Keratinocyte (primary cell): ENCODE data around the gene ALKBH2. TPM values are rescaled to one million over a fixed set of nuclear protein-coding genes. Genes with fewer than 3 reads are reported as not detected.
A peak's percentile ranks its signal among the peaks of the same experiment; 100 is the strongest.
"Not testable (repeated sequence)": the region's sequence is repeated elsewhere in the genome, so short reads cannot be mapped to it uniquely, and the experiment has no call there.

Experiments used
- DNase-seq: peaks from one replicate; pipeline ENCODE4 v3.0.0-alpha.2; 2011; ENCODE audit warnings: low read depth, missing footprints, low spot score
- FAIRE-seq: peaks from 2 replicates; lab custom pipeline; 2011; peaks lifted over from hg19 to GRCh38; lab: Jason Lieb, UNC
- H2AFZ ChIP-seq: 2 replicates; pipeline ENCODE4 v1.6.0; 2012; ENCODE audit warnings: low read length, control low read depth, inconsistent platforms; ENCODE audit not compliant: control insufficient read depth
- H3K27ac ChIP-seq: 2 replicates; pipeline ENCODE4 v1.5.1; 2011; ENCODE audit warnings: low read length; ENCODE audit not compliant: control insufficient read depth, insufficient read depth
- H3K27me3 ChIP-seq: 3 replicates; pipeline ENCODE4 v1.6.0; 2011; ENCODE audit warnings: low read length; ENCODE audit not compliant: control insufficient read depth, insufficient read depth; ENCODE audit errors: extremely low read depth
- H3K36me3 ChIP-seq, 2 experiments: 2 replicates in 1 of 2; 3 replicates in 1 of 2; pipeline ENCODE4 v1.5.1; 2011; ENCODE audit warnings: low read length in 2 of 2, mild to moderate bottlenecking in 1 of 2; ENCODE audit not compliant: control insufficient read depth in 2 of 2, insufficient read depth in 2 of 2; ENCODE audit errors: extremely low read depth in 1 of 2
- H3K4me1 ChIP-seq: 3 replicates; pipeline ENCODE4 v1.5.1; 2011; ENCODE audit warnings: low read length; ENCODE audit not compliant: control insufficient read depth, insufficient read depth; ENCODE audit errors: extremely low read depth
- H3K4me2 ChIP-seq: 3 replicates; pipeline ENCODE4 v1.6.0; 2011; ENCODE audit warnings: low read depth, low read length; ENCODE audit not compliant: control insufficient read depth, insufficient read depth; ENCODE audit errors: extremely low read depth
- H3K4me3 ChIP-seq, 3 experiments: fragments of 200-600 bp in 1 of 3; sonication (generic) in 1 of 3; 2 replicates in 2 of 3; 3 replicates in 1 of 3; pipeline ENCODE4 v1.5.1; 2011 to 2016; ENCODE audit warnings: low read length in 3 of 3, mild to moderate bottlenecking in 3 of 3, control low read depth in 2 of 3, inconsistent platforms in 1 of 3, low read depth in 1 of 3, mixed read lengths in 1 of 3, mixed run types in 1 of 3, moderate library complexity in 1 of 3; ENCODE audit not compliant: control insufficient read depth in 2 of 3, insufficient read depth in 2 of 3; ENCODE audit errors: extremely low read depth in 1 of 3
- H3K79me2 ChIP-seq: 2 replicates; pipeline ENCODE4 v1.6.0; 2012; ENCODE audit warnings: low read length; ENCODE audit not compliant: control insufficient read depth, insufficient read depth
- H3K9ac ChIP-seq: 3 replicates; pipeline ENCODE4 v1.6.0; 2011; ENCODE audit warnings: low read length; ENCODE audit not compliant: control insufficient read depth, insufficient read depth; ENCODE audit errors: extremely low read depth
- H3K9me1 ChIP-seq: 3 replicates; pipeline ENCODE4 v1.6.0; 2011; ENCODE audit warnings: low read length; ENCODE audit not compliant: control insufficient read depth, insufficient read depth; ENCODE audit errors: extremely low read depth
- H3K9me3 ChIP-seq: 2 replicates; pipeline ENCODE4 v1.5.1; 2012; ENCODE audit warnings: low read depth, low read length; ENCODE audit not compliant: control insufficient read depth
- H4K20me1 ChIP-seq: 3 replicates; pipeline ENCODE4 v1.6.0; 2011; ENCODE audit warnings: low read length; ENCODE audit not compliant: control insufficient read depth, insufficient read depth; ENCODE audit errors: extremely low read depth
- EZH2 ChIP-seq: IDR thresholded peaks from one replicate; pipeline ENCODE4 v1.6.1; 2012; ENCODE audit warnings: inconsistent platforms, mild to moderate bottlenecking, low read length, moderate library complexity
- dilution Hi-C: fragments of 300-500 bp; cut with MboI; formaldehyde crosslinking; loops from one replicate; pipeline ENCODE4 v1.7.0; 2020; ENCODE audit warnings: low sequenced_read_pairs; ENCODE audit not compliant: extremely low pct_ligation_motif_present
- polyA plus RNA-seq, 5 experiments: library from polyadenylated mRNA; depleted of rRNA in 3 of 5; stranded (reverse) in 3 of 5; stranded (forward) in 1 of 5; unstranded in 1 of 5; fragments of >200 nt; gene quantifications; 1 replicate in 1 of 5; 2 replicates in 3 of 5; 3 replicates in 1 of 5; pipeline versions ENCODE4 v1.2.1 to v1.2.3, GENCODE V29; 2011 to 2012; ENCODE audit warnings: missing spikeins in 2 of 5, low read depth in 1 of 5, low replicate concordance in 1 of 5
- TF ChIP-seq, protein P1 (sequence below), 3 experiments: IDR thresholded peaks in 1 of 3; conservative IDR thresholded peaks in 1 of 3; optimal IDR thresholded peaks in 1 of 3; 2 replicates in 2 of 3; 3 replicates in 1 of 3; pipeline versions ENCODE3 to v1.5.1; 2011; ENCODE audit warnings: low read length in 3 of 3, mild to moderate bottlenecking in 3 of 3, moderate library complexity in 2 of 3, control low read depth in 1 of 3, inconsistent platforms in 1 of 3; ENCODE audit not compliant: insufficient read depth in 2 of 3; ENCODE audit errors: extremely low read depth in 1 of 3

ALKBH2 gene
- polyA plus RNA-seq, 1 donor (not counting 4 experiments of a cell fraction or from before 2014, with no cell fraction given): 25.2 TPM

DNA sequence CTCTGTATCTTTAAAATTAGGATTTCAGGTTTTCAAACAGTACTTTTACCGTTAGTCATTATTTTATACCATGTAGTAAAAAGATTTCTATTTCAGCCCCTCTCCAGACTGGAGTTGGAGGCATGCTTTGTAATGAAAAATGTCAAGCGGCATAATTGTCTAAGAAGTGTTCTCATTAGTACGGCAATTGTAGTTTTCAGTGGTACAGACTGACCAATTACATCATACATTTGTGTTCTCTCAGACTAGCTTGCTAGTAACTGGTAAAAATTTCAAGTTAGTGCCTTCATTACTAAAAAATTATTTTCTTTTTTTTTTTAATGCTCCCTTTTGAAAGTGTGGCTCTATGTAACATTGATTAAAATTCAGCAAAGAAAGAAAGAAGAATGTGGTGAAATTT, 36.4 kb downstream of the ALKBH2 start:
- Histone ChIP-seq H3K27me3 (no peaks in the 10 kb centered on the region), H3K4me2 (no peak overlapping the region), H3K9me1 (no peaks in the 10 kb centered on the region), H3K9ac (no peak overlapping the region), H3K9me3 (no peaks in the 10 kb centered on the region), H4K20me1 (no peaks in the 10 kb centered on the region), H3K79me2 (peaks cover 2% of the 10 kb centered on the region), H3K36me3 (peaks cover 0 to 3% of the 10 kb centered on the region in 2 experiments), H3K4me3 (no peak overlapping the region), H3K27ac (no peak overlapping the region), H2AFZ (no peak overlapping the region), H3K4me1 (peaks cover 9% of the 10 kb centered on the region)
- no peak for FAIRE-seq
- DNase-seq: no peak
- dilution Hi-C loops: no loop called here
- TF ChIP-seq, protein P1, sequence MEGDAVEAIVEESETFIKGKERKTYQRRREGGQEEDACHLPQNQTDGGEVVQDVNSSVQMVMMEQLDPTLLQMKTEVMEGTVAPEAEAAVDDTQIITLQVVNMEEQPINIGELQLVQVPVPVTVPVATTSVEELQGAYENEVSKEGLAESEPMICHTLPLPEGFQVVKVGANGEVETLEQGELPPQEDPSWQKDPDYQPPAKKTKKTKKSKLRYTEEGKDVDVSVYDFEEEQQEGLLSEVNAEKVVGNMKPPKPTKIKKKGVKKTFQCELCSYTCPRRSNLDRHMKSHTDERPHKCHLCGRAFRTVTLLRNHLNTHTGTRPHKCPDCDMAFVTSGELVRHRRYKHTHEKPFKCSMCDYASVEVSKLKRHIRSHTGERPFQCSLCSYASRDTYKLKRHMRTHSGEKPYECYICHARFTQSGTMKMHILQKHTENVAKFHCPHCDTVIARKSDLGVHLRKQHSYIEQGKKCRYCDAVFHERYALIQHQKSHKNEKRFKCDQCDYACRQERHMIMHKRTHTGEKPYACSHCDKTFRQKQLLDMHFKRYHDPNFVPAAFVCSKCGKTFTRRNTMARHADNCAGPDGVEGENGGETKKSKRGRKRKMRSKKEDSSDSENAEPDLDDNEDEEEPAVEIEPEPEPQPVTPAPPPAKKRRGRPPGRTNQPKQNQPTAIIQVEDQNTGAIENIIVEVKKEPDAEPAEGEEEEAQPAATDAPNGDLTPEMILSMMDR (optimal IDR thresholded peaks at IDR 0.05 in 1 of 3, IDR thresholded peaks at IDR 0.05 in 1 of 3, conservative IDR thresholded peaks at IDR 0.05 in 1 of 3; ENCODE audit: extremely low read depth in 1 of 3, insufficient read depth in 2 of 3, low read length in 3 of 3): no peak
- TF ChIP-seq EZH2: no peak

DNA sequence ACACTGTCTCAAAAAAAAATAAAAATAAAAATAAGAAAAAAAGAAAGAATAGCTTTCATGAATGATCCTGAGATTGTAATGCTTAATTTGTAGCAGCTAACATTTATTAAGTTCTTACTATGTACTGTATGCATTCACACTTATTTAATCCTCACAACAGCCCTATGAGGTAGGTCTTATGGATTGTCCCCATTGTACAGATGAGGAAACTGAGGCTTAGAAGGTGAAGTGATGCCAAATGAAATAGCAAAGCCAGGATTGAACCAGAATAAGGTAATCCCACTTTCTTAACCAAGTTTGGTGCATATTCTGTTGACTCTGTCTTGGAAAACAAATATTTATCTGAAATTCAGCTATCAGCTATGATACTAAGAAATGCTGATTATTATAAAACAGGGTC, 38.8 kb downstream of the ALKBH2 start:
- H3K4me2 ChIP-seq: no peak overlapping the region
- H3K9ac ChIP-seq: no peak overlapping the region
- H3K4me1 ChIP-seq: peaks cover 9% of the 10 kb centered on the region
- dilution Hi-C loops: no loop called here
- H3K27ac ChIP-seq: no peak overlapping the region
- TF ChIP-seq, protein P1 (optimal IDR thresholded peaks at IDR 0.05 in 1 of 3, IDR thresholded peaks at IDR 0.05 in 1 of 3, conservative IDR thresholded peaks at IDR 0.05 in 1 of 3; ENCODE audit: extremely low read depth in 1 of 3, insufficient read depth in 2 of 3, low read length in 3 of 3): no peak
- no peak for TF ChIP-seq EZH2
- H2AFZ ChIP-seq: no peak overlapping the region
- H3K9me3 ChIP-seq: no peaks in the 10 kb centered on the region
- FAIRE-seq (no peak), DNase-seq (no peak)
- peaks cover 0 to 3% of the 10 kb centered on the region in 2 experiments for H3K36me3 ChIP-seq
- no peaks in the 10 kb centered on the region for H3K9me1 ChIP-seq
- no peaks in the 10 kb centered on the region for H4K20me1 ChIP-seq
- no peak overlapping the region for H3K4me3 ChIP-seq
- no peaks in the 10 kb centered on the region for H3K27me3 ChIP-seq
- H3K79me2 ChIP-seq: peaks cover 2% of the 10 kb centered on the region

DNA sequence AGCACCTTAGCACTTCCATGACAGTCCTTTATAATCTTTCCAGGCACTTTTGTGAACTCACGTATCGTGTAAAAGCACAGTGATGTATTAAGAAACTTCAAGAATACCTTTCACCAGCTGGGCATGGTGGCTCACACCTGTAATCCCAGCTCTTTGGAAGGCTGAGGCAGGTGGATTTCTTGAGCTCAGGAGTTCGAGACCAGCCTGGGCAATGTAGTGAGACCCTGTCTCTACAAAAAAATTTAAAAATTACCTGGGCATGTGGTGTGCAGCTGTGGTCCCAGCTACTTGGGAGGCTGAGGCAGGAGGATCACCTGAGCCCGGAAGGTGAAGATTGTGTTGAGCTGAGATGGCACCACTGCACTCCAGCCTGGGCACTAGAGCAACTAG, 39.2 kb downstream of the ALKBH2 start:
- H3K4me1 ChIP-seq, DNase-seq, H3K27me3 ChIP-seq, H3K9me1 ChIP-seq, FAIRE-seq, dilution Hi-C loops, H3K9ac ChIP-seq, H3K9me3 ChIP-seq, H3K36me3 ChIP-seq, H3K79me2 ChIP-seq, H3K27ac ChIP-seq, H4K20me1 ChIP-seq: not testable (repeated sequence)
- Histone ChIP-seq H3K4me3 (peak overlapping the region in 2 of 3 experiments; percentile 74 to 79), H3K4me2 (peak overlapping the region; percentile 93), H2AFZ (peak overlapping the region; percentile 80)
